ENCODE results near the gene CCNA2.

CCNA2 gene

GRCh38 chr4:121800961-121801714, 22.5 kb downstream of the CCNA2 start, which contains the start of gene EXOSC9:
Gene EXOSC9 (plus strand): TSS chr4:121801323. CDS start chr4:121801425, 102 bp downstream.
- peak; percentile 18 for DNase-seq

DNA sequence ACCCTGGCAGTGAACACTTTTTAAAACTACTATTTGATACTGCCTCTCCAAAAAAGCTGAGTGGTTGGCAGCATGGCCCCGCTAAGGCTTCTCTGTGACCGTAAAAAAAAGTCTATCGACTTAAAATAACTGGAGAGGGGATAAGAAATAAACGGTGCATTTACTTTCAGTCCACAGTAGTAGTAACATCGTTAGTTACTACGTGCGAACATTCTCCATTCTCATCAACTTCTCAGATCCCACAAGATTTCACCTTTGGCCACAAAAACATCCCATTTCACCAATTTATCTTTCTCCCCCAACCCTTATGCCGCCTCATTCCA, 23.1 kb downstream of the CCNA2 start:
- DNase-seq, result no peak

GRCh38 chr4:121799867-121800501, 23.7 kb downstream of the CCNA2 start:
- DNase-seq, result no peak

GRCh38 chr4:121799208-121799823, 24.4 kb downstream of the CCNA2 start:
- DNase-seq, result no peak

DNA sequence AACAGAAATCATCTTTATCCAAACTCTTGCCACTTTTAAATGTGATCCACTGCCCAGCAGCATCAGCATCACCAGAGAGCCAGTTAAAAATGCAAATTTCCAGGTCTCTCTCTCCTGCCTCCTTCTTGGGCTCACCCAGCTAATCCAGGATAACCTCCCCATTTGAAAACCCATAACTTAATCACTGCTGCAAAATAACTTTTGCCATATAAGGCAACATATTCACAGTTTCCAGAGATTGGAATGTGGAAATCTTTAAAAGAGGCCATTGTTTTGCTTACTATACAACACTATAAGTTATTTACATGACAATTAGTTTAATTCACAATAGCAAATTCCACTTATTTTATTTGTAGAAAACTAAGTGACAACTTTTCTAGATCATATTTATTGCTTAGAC, 27.4 kb downstream of the CCNA2 start:
- no peak for DNase-seq

DNA sequence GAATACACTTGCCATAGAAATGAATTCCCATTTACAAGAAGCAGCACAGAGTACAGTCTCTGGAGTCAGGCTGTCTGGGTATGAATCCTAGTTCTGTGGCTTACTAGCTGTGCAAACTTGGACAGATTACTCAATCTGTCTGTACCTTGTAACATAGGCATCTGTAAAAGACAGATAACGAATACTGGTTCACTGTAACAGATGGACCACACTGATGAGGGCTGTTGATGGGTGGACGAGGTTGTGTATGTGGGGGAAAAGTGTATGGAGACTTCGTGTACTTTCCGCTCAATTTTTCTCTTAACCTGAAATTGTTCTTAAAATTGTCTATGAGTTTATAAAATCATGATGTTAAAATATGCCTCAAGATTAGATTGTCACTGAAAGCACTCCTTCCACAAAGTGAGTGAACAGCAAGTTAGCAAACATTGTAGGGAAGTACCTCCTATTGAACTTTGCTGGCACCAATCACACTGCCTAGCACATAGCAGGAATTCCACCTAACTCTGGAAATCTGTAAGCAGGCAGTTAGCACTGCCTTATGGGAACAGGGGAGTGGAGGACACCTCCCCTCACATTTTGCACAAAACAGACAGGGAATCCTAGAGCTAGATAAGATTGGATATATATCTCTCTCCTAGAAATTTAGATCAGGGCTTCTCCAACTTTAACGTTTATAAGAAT, 29.0 kb downstream of the CCNA2 start:
- DNase-seq, result no peak

- no peak for DNase-seq
These were observed 30.7 kb downstream of the CCNA2 start for GRCh38 chr4:121792966-121793365.

DNA sequence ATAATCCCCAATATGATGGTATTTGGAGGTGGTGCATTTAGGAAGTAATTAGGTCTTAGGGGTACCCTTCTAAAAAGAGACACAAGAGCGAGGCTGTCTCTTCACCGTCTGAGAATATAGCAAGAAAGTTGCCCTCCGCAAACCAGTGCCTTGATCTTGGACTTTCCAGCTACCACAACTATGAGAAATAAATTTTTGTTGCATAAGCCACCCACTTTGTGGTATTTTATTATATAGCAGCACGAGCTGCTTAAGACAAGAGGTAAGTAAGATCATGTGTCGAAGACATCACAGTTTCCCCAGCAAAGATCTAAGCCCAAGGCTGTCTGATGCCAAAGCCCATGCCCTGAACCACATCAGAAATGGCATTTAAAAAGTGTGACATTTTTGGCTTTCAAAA, 32.2 kb downstream of the CCNA2 start:
- DNase-seq, result no peak

DNA sequence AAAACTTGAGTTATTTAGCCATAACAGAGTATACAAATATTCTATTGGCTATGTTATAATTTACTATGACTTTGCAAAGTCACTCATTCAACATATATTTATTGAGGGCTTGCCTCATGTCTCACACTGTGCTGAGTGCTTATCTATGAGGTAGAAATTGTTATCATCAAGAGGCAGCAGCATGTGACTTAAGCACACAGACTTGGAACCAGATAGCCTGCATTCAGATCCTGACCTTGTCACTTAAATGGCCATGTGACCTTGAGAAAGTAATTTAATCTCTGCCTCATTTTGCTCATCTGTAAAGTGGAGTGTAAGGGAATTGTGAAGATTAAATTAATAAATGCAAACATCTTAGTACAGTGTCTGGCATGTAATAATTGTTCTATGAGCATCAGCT, 32.7 kb downstream of the CCNA2 start:
- DNase-seq, result no peak

- DNase-seq, result no peak
These were observed 33.5 kb downstream of the CCNA2 start for GRCh38 chr4:121789960-121790829.

DNA sequence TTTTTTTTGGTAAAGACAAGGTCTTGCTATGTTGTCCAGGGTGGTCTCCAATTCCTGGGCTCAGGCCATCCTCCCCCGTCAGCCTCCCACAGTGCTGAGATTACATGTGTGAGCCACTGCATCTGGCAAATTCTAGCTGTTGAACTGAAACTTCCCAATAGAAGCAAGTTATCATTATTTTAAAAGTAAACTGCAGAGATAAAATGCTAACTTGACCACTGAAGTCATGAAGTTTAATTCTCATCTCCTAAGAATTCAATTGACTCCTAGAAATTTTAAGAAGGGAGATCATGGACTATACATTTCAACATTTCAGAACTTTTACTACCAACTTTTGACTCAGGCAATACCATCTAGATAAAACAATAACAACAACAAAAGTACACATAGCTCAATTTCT, 34.2 kb downstream of the CCNA2 start:
- no peak for DNase-seq

- DNase-seq, result no peak
These were observed 34.8 kb downstream of the CCNA2 start for GRCh38 chr4:121788896-121789295.

DNA sequence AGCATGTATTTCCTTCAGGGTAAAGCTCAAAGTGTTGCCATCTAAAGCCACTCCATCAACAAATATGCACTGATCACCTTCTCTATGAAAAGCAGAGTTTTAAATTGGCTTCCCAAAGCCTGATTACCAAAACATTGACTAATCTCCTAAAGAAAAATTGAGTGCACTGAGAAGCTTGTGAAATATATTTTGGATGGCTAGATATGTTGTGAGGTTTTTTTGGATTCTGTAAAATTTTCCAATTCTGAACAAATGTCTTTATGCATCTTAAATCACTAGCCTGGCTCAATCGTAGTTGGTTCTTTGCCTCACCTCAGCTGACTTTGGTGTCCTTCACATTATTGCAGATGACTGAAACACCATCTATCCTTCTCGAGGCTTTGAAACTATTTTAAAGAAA, 37.5 kb downstream of the CCNA2 start:
- no peak for DNase-seq

- no peak for DNase-seq
These were observed 38.2 kb downstream of the CCNA2 start for GRCh38 chr4:121785479-121785878.

- no peak for DNase-seq
These were observed 38.7 kb downstream of the CCNA2 start for GRCh38 chr4:121784975-121785374.

DNA sequence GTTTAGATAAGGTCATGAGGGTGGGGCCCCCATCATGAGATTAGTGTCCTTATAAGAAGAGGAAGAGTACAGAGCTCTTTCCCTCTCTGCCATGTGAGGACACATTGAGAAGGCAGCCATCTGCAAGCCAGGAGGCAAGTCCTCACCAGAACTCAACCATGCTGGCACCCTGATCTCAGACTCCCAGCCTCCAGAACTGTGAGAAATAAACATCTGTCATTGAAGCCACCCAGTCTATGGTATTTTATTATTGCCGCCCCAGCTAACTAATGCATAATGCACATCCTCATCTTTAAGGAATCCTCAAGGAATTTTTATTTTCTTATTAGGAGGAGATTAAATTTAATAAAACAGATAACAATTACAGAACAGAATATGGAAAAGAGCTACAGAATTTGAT, 39.3 kb downstream of the CCNA2 start:
- DNase-seq, result no peak

DNA sequence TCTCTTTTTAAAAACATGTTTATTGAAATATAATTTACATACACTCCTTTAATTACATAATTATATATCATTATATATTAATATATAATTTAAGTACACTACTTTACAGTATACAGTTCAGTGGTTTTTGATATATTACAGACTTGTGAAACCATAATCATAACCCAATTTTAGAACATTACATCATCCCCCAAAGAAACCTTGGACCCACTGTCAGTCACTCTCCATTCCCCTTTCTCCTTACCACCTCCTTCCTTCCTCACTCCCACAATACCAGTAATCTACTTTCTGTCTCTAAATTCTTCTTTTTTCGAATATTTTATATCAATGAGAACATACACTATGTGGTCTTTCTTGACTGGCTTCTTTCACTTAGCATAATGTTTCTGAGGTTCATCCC, 40.5 kb downstream of the CCNA2 start:
- DNase-seq, result no peak

DNA sequence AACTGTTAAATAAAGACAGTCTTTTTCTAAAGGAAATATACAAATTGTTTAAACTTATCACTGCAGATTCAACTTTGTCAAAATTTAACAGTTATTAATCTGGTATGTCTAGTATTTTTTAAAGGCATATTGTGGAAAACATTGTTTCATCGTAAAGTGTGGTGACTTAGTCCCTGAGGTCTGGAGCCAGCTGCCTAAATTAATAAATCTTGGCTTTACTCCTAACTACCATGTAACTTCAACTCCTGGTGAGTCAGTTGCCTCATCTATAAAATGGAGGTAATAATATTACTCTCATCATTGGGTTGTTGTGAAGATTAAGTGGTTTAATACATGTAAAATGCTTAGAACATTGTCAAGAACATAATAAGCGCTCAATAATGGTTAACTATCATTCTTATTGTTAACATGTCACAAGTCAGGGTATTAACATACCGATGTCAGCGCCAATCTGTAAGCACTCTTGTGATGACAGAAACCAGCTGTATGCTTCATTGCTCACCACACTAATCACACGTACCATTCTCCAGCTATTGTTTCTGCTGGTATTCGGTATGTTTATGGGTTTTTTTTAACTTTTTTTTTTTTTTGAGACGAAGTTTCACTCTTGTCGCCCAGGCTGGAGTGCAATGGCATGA, 44.6 kb downstream of the CCNA2 start:
- DNase-seq, result no peak

DNA sequence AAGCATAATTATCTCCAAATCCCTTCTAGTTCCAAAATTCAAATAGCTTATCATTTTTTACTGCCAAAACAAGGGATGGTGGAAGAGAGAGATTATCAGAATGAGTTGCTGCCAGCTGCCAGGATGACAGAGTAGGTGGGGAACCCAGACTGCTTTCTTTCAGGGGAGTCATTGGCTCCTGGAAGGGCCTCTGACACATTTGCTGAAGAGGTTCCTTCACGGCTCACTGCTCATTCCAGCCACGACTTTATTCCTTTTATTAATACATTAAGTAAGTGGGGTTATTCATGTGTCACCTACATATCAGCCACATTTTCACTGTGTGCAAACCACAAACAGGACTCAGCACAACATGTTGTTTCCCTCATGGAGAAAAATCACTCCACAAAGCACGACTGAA, 46.1 kb downstream of the CCNA2 start:
- DNase-seq, result peak; percentile 75

DNA sequence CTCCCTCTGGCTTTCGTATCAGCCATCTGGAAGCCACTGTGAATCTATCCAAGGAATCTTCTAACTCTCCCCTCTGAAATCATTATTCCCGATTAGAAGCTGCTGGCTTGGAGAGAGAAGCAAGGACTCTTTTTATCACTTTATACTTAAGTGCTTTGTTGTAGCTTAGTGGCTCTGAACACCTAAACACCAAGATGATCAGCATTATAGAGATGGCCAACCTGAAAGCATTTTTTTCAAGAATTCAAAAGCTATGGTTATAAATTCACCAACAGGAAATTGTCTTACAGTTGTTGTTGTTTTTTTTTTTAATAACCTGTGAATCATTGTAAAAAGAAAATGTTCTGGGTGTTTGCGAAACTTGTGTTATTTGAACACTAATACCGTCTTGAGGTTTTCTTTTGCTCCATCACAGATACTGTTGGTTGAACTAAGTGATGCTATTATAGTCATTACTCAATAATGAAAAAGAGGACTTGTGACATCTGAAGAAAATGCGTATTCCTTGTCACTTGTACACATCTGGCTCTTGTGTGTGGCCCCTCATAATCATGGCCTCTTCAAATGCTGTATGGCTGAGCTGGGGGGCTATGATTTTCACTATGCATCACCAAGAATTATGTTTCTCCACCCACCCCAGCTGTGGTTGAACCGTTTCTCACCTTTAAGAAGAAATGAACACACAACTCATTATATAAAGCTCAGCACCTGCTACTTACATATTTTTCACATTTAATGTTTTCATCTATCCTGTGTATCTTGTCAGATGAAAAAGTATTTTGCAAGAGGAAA, 46.9 kb downstream of the CCNA2 start:
- DNase-seq, result no peak

DNA sequence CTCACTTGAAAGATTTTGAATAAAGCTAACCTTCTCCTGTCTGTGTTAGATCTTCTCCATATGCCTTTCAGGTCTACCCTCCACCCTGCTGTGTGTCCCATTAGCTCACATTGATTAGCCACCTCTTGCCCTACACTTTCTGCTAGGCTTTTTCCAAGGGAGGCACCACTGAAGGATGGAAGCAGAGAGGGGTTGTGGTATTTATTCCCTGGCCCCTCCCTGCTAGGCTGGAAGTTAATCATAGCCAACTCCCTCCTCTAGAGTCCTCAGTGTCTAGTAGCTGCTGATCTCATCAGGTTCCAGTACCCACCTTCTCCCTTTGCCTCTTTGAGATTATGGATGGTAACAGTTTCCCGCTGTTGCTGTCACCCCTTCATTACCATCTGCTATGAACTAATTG, 49.8 kb downstream of the CCNA2 start:
- DNase-seq, result no peak

Data from NCI-H524 treated with DMSO at 0.1 percent for 48 hours (cell line).